Measurements from ENCODE around the gene EPHA10. TPM values are rescaled to one million over a fixed set of nuclear protein-coding genes. Genes with fewer than 3 reads are reported as not detected.

The EPHA10 gene
- total and polyA plus RNA-seq, 4 donors = 0.20 to 1.7 (median 0.26) TPM; not detected in 1

DNA sequence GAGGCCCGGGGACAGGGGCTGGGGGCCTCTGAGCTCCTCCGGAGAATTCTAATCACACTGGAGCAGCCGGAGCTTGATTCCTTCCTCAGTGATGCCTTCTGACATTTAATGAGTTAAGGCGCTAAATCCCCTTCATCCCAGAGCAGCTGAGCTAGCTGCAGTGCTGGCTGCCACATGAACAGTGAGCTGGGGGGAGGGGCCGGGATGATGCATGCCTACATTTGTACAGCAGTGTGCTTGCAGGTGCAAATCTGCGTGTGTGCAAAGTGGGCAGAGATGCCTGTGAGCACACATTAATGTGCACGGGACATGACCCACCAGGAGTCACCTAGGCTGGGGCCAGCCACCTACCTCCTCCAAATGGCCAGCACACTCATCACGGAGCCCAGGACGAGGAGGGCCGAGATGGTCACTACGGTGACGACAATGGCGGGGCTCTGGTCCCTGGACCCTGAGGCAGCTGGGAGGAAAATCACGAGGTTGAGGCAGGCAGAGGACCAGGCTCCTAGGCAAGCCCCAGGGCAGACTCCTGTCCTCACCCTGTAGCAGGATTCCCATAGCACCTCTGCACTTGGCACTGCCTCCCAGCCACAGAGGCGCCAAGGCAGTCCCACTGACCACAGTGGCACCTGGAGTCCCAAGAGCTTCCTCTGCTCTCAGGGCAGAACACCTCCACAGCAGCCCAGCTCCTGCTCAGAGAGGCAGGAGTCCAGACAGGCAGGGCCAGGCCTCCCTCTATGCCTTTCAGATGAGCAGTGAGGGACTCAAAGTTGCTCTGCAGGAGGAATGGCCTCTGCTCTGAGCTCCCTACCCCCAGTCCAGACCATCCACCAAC lies 38.0 kb downstream of the EPHA10 start:
- peaks cover 0 to 3% (median 0%) of the 10 kb centered on the region in 3 donors for H3K27me3 ChIP-seq (ENCODE audit: control insufficient read depth in 3 of 3, insufficient read depth in 3 of 3, low read length in 2 of 3)
- TF ChIP-seq, protein P1, sequence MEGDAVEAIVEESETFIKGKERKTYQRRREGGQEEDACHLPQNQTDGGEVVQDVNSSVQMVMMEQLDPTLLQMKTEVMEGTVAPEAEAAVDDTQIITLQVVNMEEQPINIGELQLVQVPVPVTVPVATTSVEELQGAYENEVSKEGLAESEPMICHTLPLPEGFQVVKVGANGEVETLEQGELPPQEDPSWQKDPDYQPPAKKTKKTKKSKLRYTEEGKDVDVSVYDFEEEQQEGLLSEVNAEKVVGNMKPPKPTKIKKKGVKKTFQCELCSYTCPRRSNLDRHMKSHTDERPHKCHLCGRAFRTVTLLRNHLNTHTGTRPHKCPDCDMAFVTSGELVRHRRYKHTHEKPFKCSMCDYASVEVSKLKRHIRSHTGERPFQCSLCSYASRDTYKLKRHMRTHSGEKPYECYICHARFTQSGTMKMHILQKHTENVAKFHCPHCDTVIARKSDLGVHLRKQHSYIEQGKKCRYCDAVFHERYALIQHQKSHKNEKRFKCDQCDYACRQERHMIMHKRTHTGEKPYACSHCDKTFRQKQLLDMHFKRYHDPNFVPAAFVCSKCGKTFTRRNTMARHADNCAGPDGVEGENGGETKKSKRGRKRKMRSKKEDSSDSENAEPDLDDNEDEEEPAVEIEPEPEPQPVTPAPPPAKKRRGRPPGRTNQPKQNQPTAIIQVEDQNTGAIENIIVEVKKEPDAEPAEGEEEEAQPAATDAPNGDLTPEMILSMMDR (IDR thresholded peaks at IDR 0.05; ENCODE audit: control extremely low read depth, extremely low read depth) = no peak
- ATAC-seq (ENCODE audit: insufficient read depth, low FRiP score) (no peak), DNase-seq (no peak)
- H3K9me3 ChIP-seq (ENCODE audit: control insufficient read depth in 4 of 4, insufficient read depth in 3 of 4, low read length in 3 of 4) = no peaks in the 10 kb centered on the region
- H3K4me3 ChIP-seq = no peak overlapping the region
- no peak overlapping the region for H3K27ac ChIP-seq (ENCODE audit: low read depth in 1 of 2, low read length in 1 of 2)
- no peaks in the 10 kb centered on the region for H3K4me1 ChIP-seq (ENCODE audit: control insufficient read depth in 5 of 5, insufficient read depth in 5 of 5, low read length in 5 of 5)
- WGBS, 2 donors = 54 to 61% methylated on average over 15 of the region's 15 CpGs
- no peaks in the 10 kb centered on the region for H3K36me3 ChIP-seq (ENCODE audit: control insufficient read depth in 4 of 4, insufficient read depth in 4 of 4, low read length in 4 of 4)
- no peak overlapping the region for H3K9ac ChIP-seq (ENCODE audit: insufficient read depth in 1 of 2, low read length in 2 of 2)

DNA sequence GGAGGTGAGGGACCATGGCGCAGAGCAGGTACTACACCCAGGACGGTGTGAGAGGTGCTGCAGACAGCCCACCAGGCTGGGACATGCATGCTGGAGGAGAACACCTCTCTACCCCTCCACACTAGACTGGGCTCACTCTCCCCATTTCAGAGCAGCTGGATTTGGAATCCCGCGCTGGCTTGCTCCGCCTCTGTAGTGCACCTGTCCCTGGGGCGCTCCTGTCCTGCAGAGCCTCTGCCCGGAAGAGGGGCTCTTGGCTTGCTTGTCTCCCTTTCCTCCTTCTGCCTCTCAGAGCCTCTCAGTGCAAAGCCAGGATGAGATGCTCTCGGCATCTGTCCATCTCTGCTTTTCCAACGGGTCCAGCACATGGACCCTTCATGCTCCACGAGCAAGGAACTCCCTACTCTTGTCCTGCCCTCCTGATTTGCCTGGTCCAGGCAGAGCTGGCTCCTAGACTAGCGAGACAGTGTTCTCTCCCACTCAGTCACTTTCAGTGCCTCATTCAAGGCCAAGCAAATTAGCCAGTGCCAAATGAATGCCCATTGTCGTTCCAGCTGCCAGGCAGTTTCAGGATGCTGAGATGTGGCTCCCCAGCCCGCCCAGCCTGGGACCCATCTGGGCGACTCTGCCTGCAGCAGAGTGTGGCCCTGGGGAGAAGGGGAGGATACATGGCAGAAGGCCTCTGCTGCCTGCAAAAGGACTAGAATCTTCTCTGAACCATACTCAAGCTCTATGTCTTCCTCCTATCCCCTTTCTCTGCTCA lies 38.9 kb downstream of the EPHA10 start:
- H3K9ac ChIP-seq (ENCODE audit: insufficient read depth in 1 of 2, low read length in 2 of 2) = no peak overlapping the region
- H3K9me3 ChIP-seq (ENCODE audit: control insufficient read depth in 4 of 4, insufficient read depth in 3 of 4, low read length in 3 of 4) = no peaks in the 10 kb centered on the region
- TF ChIP-seq, protein P1 (IDR thresholded peaks at IDR 0.05; ENCODE audit: control extremely low read depth, extremely low read depth) = no peak
- ATAC-seq (ENCODE audit: insufficient read depth, low FRiP score) (no peak), DNase-seq (no peak)
- WGBS, 2 donors = 76 to 83% methylated on average over 14 of the region's 14 CpGs
- no peaks in the 10 kb centered on the region for H3K36me3 ChIP-seq (ENCODE audit: control insufficient read depth in 4 of 4, insufficient read depth in 4 of 4, low read length in 4 of 4)
- no peak overlapping the region for H3K27ac ChIP-seq (ENCODE audit: low read depth in 1 of 2, low read length in 1 of 2)
- H3K4me1 ChIP-seq (ENCODE audit: control insufficient read depth in 5 of 5, insufficient read depth in 5 of 5, low read length in 5 of 5) = no peaks in the 10 kb centered on the region
- peaks cover 0 to 3% (median 0%) of the 10 kb centered on the region in 3 donors for H3K27me3 ChIP-seq (ENCODE audit: control insufficient read depth in 3 of 3, insufficient read depth in 3 of 3, low read length in 2 of 3)
- no peak overlapping the region for H3K4me3 ChIP-seq

DNA sequence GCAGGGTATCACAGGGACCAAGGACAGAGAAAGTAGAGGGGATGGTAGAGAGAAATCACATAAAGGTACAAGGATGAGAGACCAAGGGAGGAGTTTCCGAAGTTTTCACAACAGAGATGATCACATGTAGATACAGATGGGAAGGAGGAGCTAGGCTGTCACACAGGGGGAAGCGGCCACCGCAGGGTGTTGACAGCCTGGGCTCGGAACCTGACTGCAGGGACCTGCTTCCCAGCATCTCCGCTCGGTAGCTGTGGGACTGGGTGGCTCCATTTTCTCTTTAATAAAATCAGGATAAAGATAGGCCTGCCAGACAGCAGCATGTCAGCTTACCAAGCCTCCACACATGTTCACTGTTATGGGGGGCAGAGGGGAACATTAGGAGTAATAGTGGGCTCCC lies 40.3 kb downstream of the EPHA10 start:
- no peak for ATAC-seq (ENCODE audit: insufficient read depth, low FRiP score)
- no peak for DNase-seq
- Histone ChIP-seq H3K9ac (ENCODE audit: insufficient read depth in 1 of 2, low read length in 2 of 2) (no peak overlapping the region), H3K4me1 (ENCODE audit: control insufficient read depth in 5 of 5, insufficient read depth in 5 of 5, low read length in 5 of 5) (no peaks in the 10 kb centered on the region), H3K9me3 (ENCODE audit: control insufficient read depth in 4 of 4, insufficient read depth in 3 of 4, low read length in 3 of 4) (peaks cover 0 to under 1% (median 0%) of the 10 kb centered on the region in 4 donors), H3K27ac (ENCODE audit: low read depth in 1 of 2, low read length in 1 of 2) (no peak overlapping the region), H3K4me3 (no peak overlapping the region), H3K36me3 (ENCODE audit: control insufficient read depth in 4 of 4, insufficient read depth in 4 of 4, low read length in 4 of 4) (no peaks in the 10 kb centered on the region), H3K27me3 (ENCODE audit: control insufficient read depth in 3 of 3, insufficient read depth in 3 of 3, low read length in 2 of 3) (peaks cover 0 to 3% (median 0%) of the 10 kb centered on the region in 3 donors)
- TF ChIP-seq, protein P1 (IDR thresholded peaks at IDR 0.05; ENCODE audit: control extremely low read depth, extremely low read depth) = no peak
- WGBS, 2 donors = 76 to 88% methylated on average over 6 of the region's 6 CpGs

Measured in lung (tissue), 12 donors.